WTC11 (cell line): ENCODE results near the gene CABCOCO1.

Experiments used
- ELF4 ChIP-seq: sonication (generic); formaldehyde crosslinking; IDR thresholded peaks from 2 replicates; pipeline ENCODE4 v1.8.1; 2022; ENCODE audit warnings: low read depth, mild to moderate bottlenecking, moderate library complexity, missing genetic modification reagents
- MXD4 ChIP-seq: fragments of 250-450 bp; sonication (Bioruptor Pico); IDR thresholded peaks from 2 replicates; pipeline ENCODE4 v1.8.0; 2021; ENCODE audit warnings: mild to moderate bottlenecking, moderate library complexity, borderline replicate concordance
- NFE2L1 ChIP-seq: sonication (generic); formaldehyde crosslinking; IDR thresholded peaks from 2 replicates; pipeline ENCODE4 v1.8.1; 2023; ENCODE audit warnings: missing genetic modification reagents
- TF ChIP-seq, protein P1 (sequence below): sonication (generic); formaldehyde crosslinking; IDR thresholded peaks from 2 replicates; pipeline ENCODE4 v1.8.1; 2023; ENCODE audit warnings: mild to moderate bottlenecking, missing genetic modification reagents, borderline replicate concordance
- TF ChIP-seq, protein P2 (sequence below): fragments of 200-600 bp; IDR thresholded peaks from 2 replicates; pipeline ENCODE4 v1.8.0; 2022; ENCODE audit warnings: antibody characterized with exemption
- TF ChIP-seq, protein P3 (sequence below): sonication (generic); formaldehyde crosslinking; IDR thresholded peaks from 2 replicates; pipeline ENCODE4 v1.8.0; 2023; ENCODE audit warnings: mild to moderate bottlenecking, missing genetic modification reagents
- TF ChIP-seq, protein P4 (sequence below): sonication (generic); formaldehyde crosslinking; IDR thresholded peaks from 2 replicates; pipeline ENCODE4 v1.8.0; 2022; ENCODE audit warnings: mild to moderate bottlenecking, missing genetic modification reagents

DNA sequence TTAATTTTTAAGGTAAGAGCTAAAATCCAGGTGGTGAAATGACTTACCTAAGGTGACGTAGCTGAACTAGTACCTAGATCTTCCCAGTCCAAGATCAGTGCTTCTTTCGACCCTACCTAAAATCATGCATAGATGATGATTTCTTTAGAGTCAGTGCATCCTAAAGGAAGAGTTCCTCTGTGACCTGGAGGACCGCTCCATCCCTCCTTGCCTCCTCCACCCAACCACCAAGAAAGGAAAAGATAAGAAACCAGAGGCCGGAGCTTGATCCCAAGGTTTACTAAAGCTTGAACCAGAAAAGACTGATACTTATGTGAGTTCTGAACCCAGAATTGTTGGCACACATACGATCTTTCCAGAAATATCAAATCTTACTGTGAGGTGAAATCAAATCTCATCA lies 101.8 kb downstream of the CABCOCO1 start:
- TF ChIP-seq, protein P1, sequence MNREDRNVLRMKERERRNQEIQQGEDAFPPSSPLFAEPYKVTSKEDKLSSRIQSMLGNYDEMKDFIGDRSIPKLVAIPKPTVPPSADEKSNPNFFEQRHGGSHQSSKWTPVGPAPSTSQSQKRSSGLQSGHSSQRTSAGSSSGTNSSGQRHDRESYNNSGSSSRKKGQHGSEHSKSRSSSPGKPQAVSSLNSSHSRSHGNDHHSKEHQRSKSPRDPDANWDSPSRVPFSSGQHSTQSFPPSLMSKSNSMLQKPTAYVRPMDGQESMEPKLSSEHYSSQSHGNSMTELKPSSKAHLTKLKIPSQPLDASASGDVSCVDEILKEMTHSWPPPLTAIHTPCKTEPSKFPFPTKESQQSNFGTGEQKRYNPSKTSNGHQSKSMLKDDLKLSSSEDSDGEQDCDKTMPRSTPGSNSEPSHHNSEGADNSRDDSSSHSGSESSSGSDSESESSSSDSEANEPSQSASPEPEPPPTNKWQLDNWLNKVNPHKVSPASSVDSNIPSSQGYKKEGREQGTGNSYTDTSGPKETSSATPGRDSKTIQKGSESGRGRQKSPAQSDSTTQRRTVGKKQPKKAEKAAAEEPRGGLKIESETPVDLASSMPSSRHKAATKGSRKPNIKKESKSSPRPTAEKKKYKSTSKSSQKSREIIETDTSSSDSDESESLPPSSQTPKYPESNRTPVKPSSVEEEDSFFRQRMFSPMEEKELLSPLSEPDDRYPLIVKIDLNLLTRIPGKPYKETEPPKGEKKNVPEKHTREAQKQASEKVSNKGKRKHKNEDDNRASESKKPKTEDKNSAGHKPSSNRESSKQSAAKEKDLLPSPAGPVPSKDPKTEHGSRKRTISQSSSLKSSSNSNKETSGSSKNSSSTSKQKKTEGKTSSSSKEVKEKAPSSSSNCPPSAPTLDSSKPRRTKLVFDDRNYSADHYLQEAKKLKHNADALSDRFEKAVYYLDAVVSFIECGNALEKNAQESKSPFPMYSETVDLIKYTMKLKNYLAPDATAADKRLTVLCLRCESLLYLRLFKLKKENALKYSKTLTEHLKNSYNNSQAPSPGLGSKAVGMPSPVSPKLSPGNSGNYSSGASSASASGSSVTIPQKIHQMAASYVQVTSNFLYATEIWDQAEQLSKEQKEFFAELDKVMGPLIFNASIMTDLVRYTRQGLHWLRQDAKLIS (CRISPR knock-in tag): no peak
- TF ChIP-seq ELF4 (CRISPR knock-in tag): no peak
- TF ChIP-seq MXD4 (CRISPR knock-in tag): no peak
- TF ChIP-seq, protein P2, sequence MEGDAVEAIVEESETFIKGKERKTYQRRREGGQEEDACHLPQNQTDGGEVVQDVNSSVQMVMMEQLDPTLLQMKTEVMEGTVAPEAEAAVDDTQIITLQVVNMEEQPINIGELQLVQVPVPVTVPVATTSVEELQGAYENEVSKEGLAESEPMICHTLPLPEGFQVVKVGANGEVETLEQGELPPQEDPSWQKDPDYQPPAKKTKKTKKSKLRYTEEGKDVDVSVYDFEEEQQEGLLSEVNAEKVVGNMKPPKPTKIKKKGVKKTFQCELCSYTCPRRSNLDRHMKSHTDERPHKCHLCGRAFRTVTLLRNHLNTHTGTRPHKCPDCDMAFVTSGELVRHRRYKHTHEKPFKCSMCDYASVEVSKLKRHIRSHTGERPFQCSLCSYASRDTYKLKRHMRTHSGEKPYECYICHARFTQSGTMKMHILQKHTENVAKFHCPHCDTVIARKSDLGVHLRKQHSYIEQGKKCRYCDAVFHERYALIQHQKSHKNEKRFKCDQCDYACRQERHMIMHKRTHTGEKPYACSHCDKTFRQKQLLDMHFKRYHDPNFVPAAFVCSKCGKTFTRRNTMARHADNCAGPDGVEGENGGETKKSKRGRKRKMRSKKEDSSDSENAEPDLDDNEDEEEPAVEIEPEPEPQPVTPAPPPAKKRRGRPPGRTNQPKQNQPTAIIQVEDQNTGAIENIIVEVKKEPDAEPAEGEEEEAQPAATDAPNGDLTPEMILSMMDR: no peak
- TF ChIP-seq, protein P3, sequence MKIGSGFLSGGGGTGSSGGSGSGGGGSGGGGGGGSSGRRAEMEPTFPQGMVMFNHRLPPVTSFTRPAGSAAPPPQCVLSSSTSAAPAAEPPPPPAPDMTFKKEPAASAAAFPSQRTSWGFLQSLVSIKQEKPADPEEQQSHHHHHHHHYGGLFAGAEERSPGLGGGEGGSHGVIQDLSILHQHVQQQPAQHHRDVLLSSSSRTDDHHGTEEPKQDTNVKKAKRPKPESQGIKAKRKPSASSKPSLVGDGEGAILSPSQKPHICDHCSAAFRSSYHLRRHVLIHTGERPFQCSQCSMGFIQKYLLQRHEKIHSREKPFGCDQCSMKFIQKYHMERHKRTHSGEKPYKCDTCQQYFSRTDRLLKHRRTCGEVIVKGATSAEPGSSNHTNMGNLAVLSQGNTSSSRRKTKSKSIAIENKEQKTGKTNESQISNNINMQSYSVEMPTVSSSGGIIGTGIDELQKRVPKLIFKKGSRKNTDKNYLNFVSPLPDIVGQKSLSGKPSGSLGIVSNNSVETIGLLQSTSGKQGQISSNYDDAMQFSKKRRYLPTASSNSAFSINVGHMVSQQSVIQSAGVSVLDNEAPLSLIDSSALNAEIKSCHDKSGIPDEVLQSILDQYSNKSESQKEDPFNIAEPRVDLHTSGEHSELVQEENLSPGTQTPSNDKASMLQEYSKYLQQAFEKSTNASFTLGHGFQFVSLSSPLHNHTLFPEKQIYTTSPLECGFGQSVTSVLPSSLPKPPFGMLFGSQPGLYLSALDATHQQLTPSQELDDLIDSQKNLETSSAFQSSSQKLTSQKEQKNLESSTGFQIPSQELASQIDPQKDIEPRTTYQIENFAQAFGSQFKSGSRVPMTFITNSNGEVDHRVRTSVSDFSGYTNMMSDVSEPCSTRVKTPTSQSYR: no peak
- TF ChIP-seq, protein P4, sequence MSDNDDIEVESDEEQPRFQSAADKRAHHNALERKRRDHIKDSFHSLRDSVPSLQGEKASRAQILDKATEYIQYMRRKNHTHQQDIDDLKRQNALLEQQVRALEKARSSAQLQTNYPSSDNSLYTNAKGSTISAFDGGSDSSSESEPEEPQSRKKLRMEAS (CRISPR knock-in tag): no peak
- no peak for TF ChIP-seq NFE2L1
